Stimulated activated effector memory CD8-positive, alpha-beta T cell treated with anti-CD3 and anti-CD28 coated beads, Interleukin-12 subunit alpha, Interleukin-12 subunit beta, amount 100 ng/mL, for 72 hours (primary cell): ENCODE data around the gene MUC12.
A peak's percentile ranks its signal among the peaks of the same experiment; 100 is the strongest.

Experiments
- ATAC-seq: fragments of 150-1000 bp; cut with Tn5 transposase; 2 replicates; pipeline ENCODE4 v1.10.0; 2021
- DNase-seq, 2 donors: peaks; one replicate each; pipeline ENCODE4 v3.0.0; 2021 to 2022; ENCODE audit warnings: low spot score in 2 of 2
- H3K27ac Mint-ChIP-seq: one replicate; pipeline ENCODE4 v1.8.0; 2022; ENCODE audit warnings: mild to moderate bottlenecking, mixed read lengths
- H3K36me3 Mint-ChIP-seq: one replicate; pipeline ENCODE4 v1.8.0; 2022; ENCODE audit warnings: mild to moderate bottlenecking, mixed read lengths
- H3K4me1 Mint-ChIP-seq: one replicate; pipeline ENCODE4 v1.8.0; 2022; ENCODE audit warnings: mixed read lengths
- H3K4me3 Mint-ChIP-seq: one replicate; pipeline ENCODE4 v1.8.0; 2022; ENCODE audit warnings: mild to moderate bottlenecking, mixed read lengths
- H3K9me3 Mint-ChIP-seq: one replicate; pipeline ENCODE4 v1.8.0; 2022; ENCODE audit warnings: mixed read lengths

The MUC12 gene

DNA sequence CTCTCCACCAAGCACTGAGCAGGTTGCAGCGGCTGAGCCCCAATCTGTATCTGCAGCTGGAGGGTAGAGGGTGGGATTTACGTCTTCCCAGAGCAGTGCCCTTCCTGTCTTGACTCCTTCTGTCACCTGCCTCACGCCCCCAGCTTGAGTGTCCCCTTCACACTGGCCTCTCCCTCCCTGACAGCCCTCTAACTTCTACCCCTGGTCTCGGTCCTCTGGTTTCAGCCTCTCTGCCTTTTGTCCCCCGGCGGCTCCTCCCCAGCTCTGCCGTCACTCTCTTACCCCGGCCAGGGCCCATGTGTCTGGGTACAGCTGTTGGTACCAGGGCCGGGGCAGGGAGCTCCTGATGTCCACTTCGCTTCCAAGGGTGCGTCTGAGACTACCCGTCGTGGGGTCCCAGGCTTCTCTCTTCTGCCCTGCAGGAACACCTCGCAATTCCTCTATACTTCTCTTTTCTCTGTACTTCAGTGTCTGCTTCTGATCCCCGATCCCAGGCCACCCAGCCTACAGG, 19.4 kb upstream of the MUC12 start:
- Mint-ChIP-seq H3K4me3 (no peak overlapping the region), H3K36me3 (no peaks in the 10 kb centered on the region), H3K4me1 (no peaks in the 10 kb centered on the region), H3K27ac (no peak overlapping the region), H3K9me3 (no peaks in the 10 kb centered on the region)
- no peak for ATAC-seq
- no peak for DNase-seq

DNA sequence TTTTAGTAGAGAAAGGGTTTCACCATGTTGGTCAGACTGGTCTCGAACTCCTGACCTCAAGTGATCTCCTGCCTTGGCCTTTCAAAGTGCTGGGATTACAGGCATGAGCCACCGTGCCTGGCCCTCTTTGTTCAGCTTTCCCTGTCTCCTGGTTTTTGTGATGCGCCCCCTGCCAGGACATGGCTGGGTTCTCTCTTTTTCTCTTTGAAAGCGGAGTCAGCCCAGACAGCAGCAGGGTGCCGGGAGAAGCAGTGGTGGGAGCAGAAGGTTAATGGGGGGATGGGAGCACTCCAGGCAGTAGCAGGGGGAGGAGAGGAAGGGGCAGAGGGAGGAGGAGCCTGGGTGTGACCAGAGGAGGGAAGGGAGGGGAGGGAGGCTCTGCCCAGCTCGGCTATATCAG, 18.2 kb upstream of the MUC12 start:
- no peak overlapping the region for H3K27ac Mint-ChIP-seq
- H3K36me3 Mint-ChIP-seq, result no peaks in the 10 kb centered on the region
- H3K9me3 Mint-ChIP-seq, result no peaks in the 10 kb centered on the region
- H3K4me1 Mint-ChIP-seq, result no peaks in the 10 kb centered on the region
- DNase-seq (no peak), ATAC-seq (no peak)
- H3K4me3 Mint-ChIP-seq, result no peak overlapping the region

DNA sequence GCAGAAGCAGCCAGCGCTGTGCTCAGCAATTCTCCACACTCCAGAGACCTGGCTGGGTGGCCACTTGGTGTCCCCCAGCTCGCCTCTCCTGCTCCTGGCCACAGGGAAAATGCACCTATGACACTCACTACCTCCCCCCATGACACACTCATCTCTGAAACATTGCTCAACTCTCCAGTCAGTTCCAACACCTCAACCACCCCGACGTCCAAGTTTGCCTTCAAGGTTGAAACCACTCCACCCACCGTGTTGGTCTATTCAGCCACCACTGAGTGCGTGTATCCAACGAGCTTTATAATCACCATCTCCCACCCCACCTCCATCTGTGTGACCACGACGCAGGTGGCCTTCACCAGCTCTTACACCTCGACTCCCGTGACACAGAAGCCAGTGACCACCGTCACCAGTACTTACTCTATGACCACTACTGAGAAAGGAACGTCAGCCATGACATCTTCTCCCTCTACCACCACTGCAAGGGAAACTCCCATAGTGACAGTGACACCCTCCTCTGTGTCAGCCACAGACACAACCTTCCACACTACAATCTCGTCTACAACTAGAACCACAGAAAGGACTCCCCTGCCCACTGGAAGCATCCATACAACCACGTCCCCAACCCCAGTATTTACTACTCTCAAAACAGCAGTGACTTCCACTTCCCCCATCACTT, 17.3 kb upstream of the MUC12 start:
- Mint-ChIP-seq H3K4me3 (no peak overlapping the region), H3K9me3 (no peaks in the 10 kb centered on the region), H3K36me3 (no peaks in the 10 kb centered on the region), H3K4me1 (no peaks in the 10 kb centered on the region), H3K27ac (no peak overlapping the region)
- DNase-seq, result peak; percentile 21 to 56
- peak; percentile 84 for ATAC-seq

DNA sequence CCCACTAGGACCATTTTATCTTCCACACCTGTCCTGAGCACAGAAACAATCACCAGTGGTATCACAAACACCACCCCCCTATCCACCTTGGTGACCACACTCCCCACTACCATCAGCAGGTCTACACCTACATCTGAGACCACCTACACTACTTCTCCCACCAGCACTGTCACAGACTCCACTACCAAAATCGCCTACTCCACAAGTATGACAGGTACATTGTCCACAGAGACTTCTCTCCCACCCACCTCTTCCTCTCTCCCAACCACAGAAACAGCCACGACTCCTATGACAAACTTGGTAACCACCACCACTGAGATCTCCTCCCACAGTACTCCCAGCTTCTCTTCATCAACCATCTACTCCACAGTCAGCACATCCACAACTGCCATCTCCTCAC, 16.7 kb upstream of the MUC12 start:
- ATAC-seq (peak; percentile 33), DNase-seq (no peak)
- no peaks in the 10 kb centered on the region for H3K4me1 Mint-ChIP-seq
- no peak overlapping the region for H3K4me3 Mint-ChIP-seq
- no peaks in the 10 kb centered on the region for H3K36me3 Mint-ChIP-seq
- no peaks in the 10 kb centered on the region for H3K9me3 Mint-ChIP-seq
- no peak overlapping the region for H3K27ac Mint-ChIP-seq

DNA sequence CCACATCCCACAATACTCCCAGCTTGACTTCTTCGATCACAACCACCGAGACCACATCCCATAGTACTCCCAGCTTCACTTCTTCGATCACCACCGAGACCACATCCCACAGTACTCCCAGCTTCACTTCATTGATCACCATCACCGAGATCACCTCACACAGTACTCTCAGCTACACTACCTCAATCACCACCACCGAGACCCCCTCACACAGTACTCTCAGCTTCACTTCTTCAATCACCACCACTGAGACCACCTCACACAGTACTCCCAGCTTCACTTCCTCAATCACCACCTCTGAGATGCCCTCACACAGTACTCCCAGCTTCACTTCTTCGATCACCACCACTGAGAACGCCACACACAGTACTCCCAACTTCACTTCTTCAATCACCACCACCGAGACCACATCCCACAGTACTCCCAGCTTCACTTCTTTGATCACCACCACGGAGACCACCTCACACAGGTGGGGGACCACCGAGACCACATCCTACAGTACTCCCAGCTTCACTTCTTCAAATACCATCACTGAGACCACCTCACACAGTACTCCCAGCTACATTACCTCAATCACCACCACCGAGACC, 11.4 kb upstream of the MUC12 start:
- Mint-ChIP-seq H3K9me3 (no peaks in the 10 kb centered on the region), H3K36me3 (no peaks in the 10 kb centered on the region)
- no peak for ATAC-seq

DNA sequence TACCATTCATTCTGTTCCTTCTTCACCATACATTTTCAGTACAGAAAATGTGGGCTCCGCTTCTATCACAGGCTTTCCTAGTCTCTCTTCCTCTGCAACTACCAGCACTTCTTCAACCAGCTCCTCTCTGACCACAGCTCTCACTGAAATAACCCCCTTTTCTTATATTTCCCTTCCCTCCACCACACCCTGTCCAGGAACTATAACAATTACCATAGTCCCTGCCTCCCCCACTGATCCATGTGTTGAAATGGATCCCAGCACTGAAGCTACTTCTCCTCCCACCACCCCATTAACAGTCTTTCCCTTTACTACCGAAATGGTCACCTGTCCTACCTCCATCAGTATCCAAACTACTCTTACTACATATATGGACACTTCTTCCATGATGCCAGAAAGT, 9.5 kb upstream of the MUC12 start:
- DNase-seq, result no peak
- no peak for ATAC-seq
- no peak overlapping the region for H3K4me3 Mint-ChIP-seq
- no peaks in the 10 kb centered on the region for H3K9me3 Mint-ChIP-seq
- no peak overlapping the region for H3K27ac Mint-ChIP-seq
- H3K4me1 Mint-ChIP-seq, result no peaks in the 10 kb centered on the region
- H3K36me3 Mint-ChIP-seq, result no peaks in the 10 kb centered on the region

More for the DNA sequence above, 11.4 kb upstream of the MUC12 start:
- Mint-ChIP-seq H3K27ac (no peak overlapping the region), H3K4me3 (no peak overlapping the region), H3K4me1 (no peaks in the 10 kb centered on the region)
- DNase-seq, result no peak

DNA sequence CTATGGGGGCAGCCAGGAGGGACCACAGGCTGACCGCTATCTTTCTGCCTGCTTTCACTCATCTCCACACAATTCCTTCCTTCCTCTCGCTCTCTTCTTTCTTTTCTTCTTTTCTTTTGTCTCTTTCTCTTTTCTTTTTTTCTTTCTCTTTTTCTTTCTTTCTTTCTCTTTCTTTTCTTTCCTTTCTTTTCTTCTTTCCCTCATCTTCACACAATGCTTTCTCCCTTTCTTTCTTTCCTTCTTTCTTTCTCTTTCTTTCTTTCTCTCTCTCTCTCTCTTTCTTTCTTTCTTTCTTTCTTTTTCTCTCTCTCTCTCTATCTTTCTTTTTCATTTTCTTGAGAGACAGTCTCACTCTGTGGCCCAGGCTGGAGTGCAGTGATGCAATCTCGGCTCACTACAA, 6.8 kb upstream of the MUC12 start:
- Mint-ChIP-seq H3K4me3 (no peak overlapping the region), H3K9me3 (no peaks in the 10 kb centered on the region), H3K27ac (no peak overlapping the region), H3K4me1 (peaks cover 21% of the 10 kb centered on the region), H3K36me3 (peaks cover 1% of the 10 kb centered on the region)
- DNase-seq (no peak), ATAC-seq (no peak)

DNA sequence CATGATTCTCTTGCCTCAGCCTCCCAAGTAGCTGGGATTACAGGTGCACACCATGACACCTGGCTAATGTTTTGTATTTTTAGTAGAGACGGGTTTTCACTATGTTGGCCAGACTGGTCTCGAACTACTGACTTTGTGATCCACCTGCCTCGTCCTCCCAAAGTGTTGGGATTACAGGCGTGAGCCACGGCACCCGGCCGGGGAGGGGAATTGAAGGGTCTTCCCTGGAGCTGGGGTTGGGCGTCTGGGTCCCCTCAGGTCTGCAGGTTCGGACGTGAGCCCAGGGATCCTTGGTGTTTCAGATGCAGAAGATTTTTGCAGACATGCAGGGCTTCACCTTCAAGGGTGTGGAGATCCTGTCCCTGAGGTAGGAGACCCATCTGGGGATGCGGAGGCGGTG, 6.0 kb upstream of the MUC12 start:
- no peaks in the 10 kb centered on the region for H3K9me3 Mint-ChIP-seq
- DNase-seq (no peak), ATAC-seq (no peak)
- no peak overlapping the region for H3K27ac Mint-ChIP-seq
- H3K4me3 Mint-ChIP-seq, result no peak overlapping the region
- H3K4me1 Mint-ChIP-seq, result peaks cover 24% of the 10 kb centered on the region
- peaks cover 4% of the 10 kb centered on the region for H3K36me3 Mint-ChIP-seq

DNA sequence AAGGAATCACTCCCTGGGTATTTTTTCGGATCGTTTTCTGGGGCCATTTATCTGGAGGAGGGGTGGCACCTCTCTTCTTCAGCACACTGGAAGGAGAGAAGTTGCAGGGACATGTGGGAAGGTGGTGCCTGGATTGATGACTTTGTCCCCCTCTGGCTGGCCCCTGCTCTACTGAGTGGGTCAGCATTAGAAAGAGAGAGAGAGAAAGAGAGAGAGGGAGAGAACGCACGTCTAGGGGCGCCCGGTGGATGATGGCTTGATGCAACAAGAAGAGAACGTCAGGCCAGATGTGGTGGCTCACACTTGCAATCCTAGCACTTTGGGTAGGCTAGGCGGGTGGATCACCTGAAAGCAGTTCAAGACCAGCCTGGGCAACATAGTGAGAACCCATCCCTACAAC, 5.5 kb upstream of the MUC12 start:
- DNase-seq (no peak), ATAC-seq (no peak)
- Mint-ChIP-seq H3K4me1 (peaks cover 24% of the 10 kb centered on the region), H3K27ac (no peak overlapping the region), H3K9me3 (no peaks in the 10 kb centered on the region), H3K36me3 (peaks cover 4% of the 10 kb centered on the region), H3K4me3 (no peak overlapping the region)

DNA sequence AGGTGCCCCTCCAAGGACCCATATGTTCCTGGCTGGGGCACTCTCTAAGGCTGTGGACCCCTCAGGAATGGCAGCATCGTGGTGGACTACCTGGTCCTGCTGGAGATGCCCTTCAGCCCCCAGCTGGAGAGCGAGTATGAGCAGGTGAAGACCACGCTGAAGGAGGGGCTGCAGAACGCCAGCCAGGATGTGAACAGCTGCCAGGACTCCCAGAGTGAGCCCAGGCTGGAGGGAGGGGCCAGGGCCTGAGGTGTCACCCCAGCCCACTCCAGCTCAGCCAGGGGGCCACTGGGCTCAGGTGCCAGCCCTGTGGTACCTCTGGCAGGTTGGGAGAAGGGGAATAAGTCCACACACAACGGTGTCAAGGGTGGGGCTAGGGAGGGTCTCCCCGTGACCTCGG, 4.7 kb upstream of the MUC12 start:
- Mint-ChIP-seq H3K27ac (no peak overlapping the region), H3K4me3 (no peak overlapping the region), H3K9me3 (no peaks in the 10 kb centered on the region), H3K4me1 (peaks cover 24% of the 10 kb centered on the region), H3K36me3 (peaks cover 4% of the 10 kb centered on the region)
- ATAC-seq, result no peak
- no peak for DNase-seq

DNA sequence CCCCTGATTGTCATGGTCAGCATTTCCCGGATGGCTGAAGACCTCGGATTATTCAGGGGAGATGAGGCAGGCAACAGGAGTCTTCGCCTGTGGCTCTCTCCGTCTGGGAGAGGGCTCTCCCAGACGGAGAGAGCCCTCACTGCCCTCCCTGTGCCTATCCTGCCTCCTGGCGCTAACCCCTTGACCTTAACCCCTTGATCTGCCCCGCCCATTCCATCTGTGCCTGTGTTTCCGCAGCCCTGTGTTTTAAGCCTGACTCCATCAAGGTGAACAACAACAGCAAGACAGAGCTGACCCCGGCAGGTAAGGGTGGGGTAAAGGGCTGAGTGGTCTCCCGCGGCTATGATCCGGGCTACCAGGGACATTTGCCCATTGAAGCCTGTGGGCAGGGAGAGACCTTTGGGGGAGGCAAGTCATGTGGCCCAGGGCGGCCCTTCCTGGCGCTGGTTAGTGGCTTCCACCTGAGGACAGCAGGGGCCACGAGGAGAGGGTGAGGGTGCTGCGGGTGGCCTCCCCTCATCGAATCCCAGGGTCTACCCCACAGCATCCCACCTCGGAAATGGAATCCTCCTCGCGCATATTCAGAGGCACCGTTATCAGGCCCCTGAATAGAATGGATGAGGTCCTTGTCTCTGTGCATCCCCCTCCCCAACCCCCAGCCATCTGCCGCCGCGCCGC, 4.2 kb upstream of the MUC12 start:
- DNase-seq (no peak), ATAC-seq (no peak)
- H3K4me1 Mint-ChIP-seq, result peaks cover 24% of the 10 kb centered on the region
- H3K36me3 Mint-ChIP-seq, result peaks cover 4% of the 10 kb centered on the region
- no peak overlapping the region for H3K27ac Mint-ChIP-seq
- H3K4me3 Mint-ChIP-seq, result peak overlapping the region; percentile 72
- no peaks in the 10 kb centered on the region for H3K9me3 Mint-ChIP-seq

DNA sequence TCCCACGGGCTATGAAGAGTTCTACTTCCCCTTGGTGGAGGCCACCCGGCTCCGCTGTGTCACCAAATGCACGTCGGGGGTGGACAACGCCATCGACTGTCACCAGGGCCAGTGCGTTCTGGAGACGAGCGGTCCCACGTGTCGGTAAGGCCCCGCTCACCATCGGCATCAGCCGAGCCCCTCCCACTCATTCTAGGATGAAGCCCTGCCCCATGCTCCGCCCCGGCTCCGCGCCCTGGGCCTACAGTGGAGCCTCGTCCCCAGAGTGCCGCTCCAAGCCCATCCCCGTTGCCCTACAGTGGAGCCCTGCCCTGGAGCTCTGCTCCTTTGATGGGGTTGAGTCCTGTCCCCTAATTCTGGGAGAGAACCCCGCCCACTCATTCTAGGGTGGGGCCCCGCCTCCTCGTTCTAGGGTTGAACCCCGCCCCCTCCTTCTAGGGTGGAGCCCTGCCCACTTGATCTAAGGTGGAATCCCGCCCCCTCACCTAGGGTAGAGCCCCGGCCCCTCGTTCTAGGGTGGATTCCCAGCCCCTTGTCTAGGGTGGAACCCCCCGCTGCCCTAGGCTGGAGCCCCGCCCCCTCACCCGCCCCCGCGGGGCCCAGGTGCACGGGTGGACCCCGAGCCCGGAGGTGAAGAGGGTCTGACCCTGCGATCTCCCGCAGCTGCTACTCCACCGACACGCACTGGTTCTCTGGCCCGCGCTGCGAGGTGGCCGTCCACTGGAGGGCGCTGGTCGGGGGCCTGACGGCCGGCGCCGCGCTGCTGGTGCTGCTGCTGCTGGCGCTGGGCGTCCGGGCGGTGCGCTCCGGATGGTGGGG, 3.4 kb upstream of the MUC12 start:
- peak; percentile 93 to 96 for DNase-seq
- Mint-ChIP-seq H3K4me3 (peak overlapping the region; percentile 72), H3K9me3 (no peaks in the 10 kb centered on the region), H3K27ac (no peak overlapping the region), H3K4me1 (peaks cover 24% of the 10 kb centered on the region), H3K36me3 (peaks cover 4% of the 10 kb centered on the region)
- peak; percentile 85 for ATAC-seq

DNA sequence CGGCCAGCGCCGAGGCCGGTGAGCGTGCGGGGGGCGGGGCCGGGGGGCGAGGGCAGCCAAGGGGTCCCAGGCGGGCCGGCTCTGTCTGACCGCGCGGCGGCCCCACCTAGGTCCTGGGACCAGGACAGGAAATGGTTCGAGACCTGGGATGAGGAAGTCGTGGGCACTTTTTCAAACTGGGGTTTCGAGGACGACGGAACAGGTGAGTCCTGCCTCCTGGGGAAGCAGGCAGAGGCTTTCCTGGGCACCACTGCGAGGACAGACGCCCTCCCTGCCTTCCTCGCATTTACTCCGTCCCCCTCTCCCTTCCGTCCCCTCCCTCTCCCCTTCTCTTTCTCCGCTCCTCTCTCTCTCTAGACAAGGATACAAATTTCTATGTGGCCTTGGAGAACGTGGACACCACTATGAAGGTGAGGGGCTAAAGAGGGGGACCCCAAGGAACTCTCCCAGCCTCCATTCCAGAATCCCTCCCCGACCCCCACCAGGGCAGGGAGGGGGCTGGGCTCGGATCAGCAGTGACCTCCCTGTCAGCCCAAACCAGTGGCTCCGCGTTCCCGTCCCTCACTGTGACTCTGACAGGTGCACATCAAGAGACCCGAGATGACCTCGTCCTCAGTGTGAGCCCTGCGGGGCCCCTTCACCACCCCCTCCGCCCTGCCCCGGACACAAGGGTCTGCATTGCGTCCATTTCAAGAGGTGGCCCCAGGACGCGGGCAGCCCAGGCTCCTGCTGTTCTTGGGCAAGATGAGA, 2.6 kb upstream of the MUC12 start:
- no peak overlapping the region for H3K27ac Mint-ChIP-seq
- H3K9me3 Mint-ChIP-seq, result no peaks in the 10 kb centered on the region
- peak; percentile 14 for ATAC-seq
- peak overlapping the region; percentile 72 for H3K4me3 Mint-ChIP-seq
- DNase-seq, result peak in 1 of 2 donors; percentile 64
- H3K36me3 Mint-ChIP-seq, result peaks cover 4% of the 10 kb centered on the region
- peaks cover 24% of the 10 kb centered on the region for H3K4me1 Mint-ChIP-seq

DNA sequence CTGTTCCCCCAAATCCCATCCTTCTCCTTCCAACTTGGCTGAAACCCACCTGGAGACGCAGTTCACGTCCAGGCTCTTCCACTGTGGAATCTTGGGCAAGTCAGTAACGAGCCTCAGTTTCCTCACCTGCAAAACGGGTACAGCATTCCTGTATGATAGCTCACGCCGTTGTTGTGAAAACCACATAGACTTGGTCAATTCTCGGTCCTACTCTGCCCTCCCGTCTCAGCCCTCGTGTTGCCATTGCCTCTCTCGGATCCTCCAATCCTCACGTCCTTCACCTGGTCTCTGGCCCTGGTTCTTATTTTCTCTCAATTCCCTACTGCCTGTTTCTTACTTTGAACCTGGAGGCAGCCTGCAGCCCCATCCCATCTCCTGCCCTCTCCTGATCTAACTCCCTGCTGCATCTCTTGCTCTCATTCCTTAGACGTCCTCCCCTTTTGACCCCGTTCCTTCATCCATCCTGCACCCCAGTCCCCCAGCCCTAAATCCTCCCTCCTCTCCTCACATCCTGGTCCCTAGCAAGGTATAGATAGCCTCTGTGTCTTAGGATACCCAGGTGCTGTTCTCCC, 2.0 kb upstream of the MUC12 start:
- peaks cover 24% of the 10 kb centered on the region for H3K4me1 Mint-ChIP-seq
- no peak for ATAC-seq
- H3K36me3 Mint-ChIP-seq, result peaks cover 4% of the 10 kb centered on the region
- no peak overlapping the region for H3K27ac Mint-ChIP-seq
- peak in 1 of 2 donors; percentile 56 for DNase-seq
- H3K9me3 Mint-ChIP-seq, result no peaks in the 10 kb centered on the region
- H3K4me3 Mint-ChIP-seq, result peak overlapping the region; percentile 72
